Adrenal gland (tissue), 12 donors: Measurements from ENCODE around the gene ALDOC. TPM values are rescaled to one million over a fixed set of nuclear protein-coding genes. Genes with fewer than 3 reads are reported as not detected.

Experiments used
- DNase-seq, 7 donors: peaks; one replicate each; pipeline ENCODE4 v3.0.0-alpha.2; 2019 to 2020
- H3K27ac ChIP-seq, 5 donors: fragments of 200-600 bp; sonication (generic) in 4 of 5; 1 replicate in 3 of 5; 2 replicates in 2 of 5; pipeline versions ENCODE4 v1.5.1 to v1.8.0; 2016 to 2020; ENCODE audit warnings: mild to moderate bottlenecking in 1 of 5
- H3K27me3 ChIP-seq: fragments of 200-600 bp; 2 replicates; pipeline ENCODE4 v1.8.0; 2021
- H3K36me3 ChIP-seq, 2 donors: fragments of 200-600 bp; replicated peaks in 1 of 2; 1 replicate in 1 of 2; 2 replicates in 1 of 2; pipeline versions ENCODE4 v1.5.1 to v1.8.0; 2018 to 2022
- H3K4me1 ChIP-seq, 2 donors: fragments of 200-600 bp; replicated peaks in 1 of 2; 1 replicate in 1 of 2; 2 replicates in 1 of 2; pipeline versions ENCODE4 v1.5.1 to v1.8.0; 2018 to 2021
- H3K4me3 ChIP-seq, 4 donors: fragments of 200-600 bp; sonication (generic) in 3 of 4; one replicate each; pipeline ENCODE4 v1.5.1; 2016 to 2018
- H3K9me3 ChIP-seq, 3 donors: fragments of 200-600 bp; sonication (generic) in 1 of 3; replicated peaks in 1 of 3; 1 replicate in 2 of 3; 2 replicates in 1 of 3; pipeline versions ENCODE4 v1.5.1 to v1.8.0; 2016 to 2021
- CTCF ChIP-seq, 6 experiments: fragments of 450-650 bp in 4 of 6; fragments of 200-600 bp in 2 of 6; sonication (generic) in 1 of 6; IDR thresholded peaks; 1 replicate in 5 of 6; 2 replicates in 1 of 6; pipeline versions ENCODE4 v1.5.1 to v1.8.0; 2016 to 2021; ENCODE audit warnings: antibody characterized with exemption in 6 of 6, mild to moderate bottlenecking in 2 of 6, moderate library complexity in 1 of 6
- POLR2A ChIP-seq, 2 donors: fragments of 450-650 bp; IDR thresholded peaks; one replicate each; pipeline ENCODE4 v1.6.1; 2017; ENCODE audit warnings: antibody characterized with exemption in 2 of 2, mild to moderate bottlenecking in 2 of 2, moderate library complexity in 1 of 2
- WGBS, 4 donors: extraction: QIAGEN DNeasy Blood & Tissue Kit in 2 of 4; methylation state at CpG; one replicate each; pipeline versions ENCODE4 v1.1.5 to v1.1.7; 2013 to 2017; 5-methylcytosine and 5-hydroxymethylcytosine counted together
- intact Hi-C, 2 donors: fragments of 100-400 bp; cut with DNase I; formaldehyde crosslinking; loops; one replicate each; pipeline versions ENCODE4 v1.14.1 to v1.15.0; 2022 to 2023
- polyA plus RNA-seq, 3 donors: library from polyadenylated mRNA; stranded (reverse); fragments of 200-250 nt in 2 of 3; fragments of 350-450 nt in 1 of 3; fragmentation: Illumina TruSeq in 1 of 3; extraction: RNeasy Lipid Tissue Mini Kit (QIAGEN cat#74804) in 1 of 3; gene quantifications; one replicate each; pipeline ENCODE4 v1.2.3, GENCODE V29; 2013 to 2014
- total RNA-seq, 9 donors: library from RNA; depleted of rRNA in 4 of 9; stranded (reverse); fragments of >200 nt in 4 of 9; fragments of 120-200 nt in 1 of 9; fragmentation: NEBNext Ultra II Directional in 1 of 9; extraction: Animal tissue kit (Norgen Biotek cat#: 25700) in 1 of 9; gene quantifications; one replicate each; pipeline versions ENCODE4 v1.1.0 to v1.2.4, GENCODE V29; 2013 to 2023
- donor health status: healthy with polysubstance abuse.
- donor health status: Bipolar disorder and iron deficiency.
- donor health status: DM: yes; HTN: yes; CAD: no.
- donor health status: DM: no; HTN: no; CAD: no.
- donor health status: DM: no; HTN: no; CAD: no.
- donor health status: DM: yes; HTN: yes; CAD: no.

Gene ALDOC
- total and polyA plus RNA-seq, 12 donors = 6.3 to 65.5 (median 31.7) TPM

GRCh38 chr17:28524476-28525424 is 51.9 kb downstream of the ALDOC start:
- no peaks in the 10 kb centered on the region for H3K36me3 ChIP-seq
- no peaks in the 10 kb centered on the region for H3K4me1 ChIP-seq
- intact Hi-C loops = no loop called here
- no peaks in the 10 kb centered on the region for H3K27me3 ChIP-seq
- 72 to 87% (median 86%) methylated on average over 3 to 25 of the region's 25 CpGs for WGBS, 4 donors
- H3K9me3 ChIP-seq = no peaks in the 10 kb centered on the region
- H3K4me3 ChIP-seq = no peak overlapping the region
- TF ChIP-seq CTCF (IDR thresholded peaks at IDR 0.05) (no peak), POLR2A (IDR thresholded peaks at IDR 0.05) (no peak)
- no peak for DNase-seq
- no peak overlapping the region for H3K27ac ChIP-seq

- Histone ChIP-seq H3K36me3 (no peaks in the 10 kb centered on the region), H3K27ac (no peak overlapping the region), H3K4me3 (no peak overlapping the region), H3K9me3 (no peaks in the 10 kb centered on the region), H3K4me1 (no peaks in the 10 kb centered on the region), H3K27me3 (no peaks in the 10 kb centered on the region)
- intact Hi-C loops = no loop called here
- no peak for DNase-seq
- WGBS, 4 donors = 73 to 88% (median 84%) methylated on average over 2 to 15 of the region's 15 CpGs
- no peak for TF ChIP-seq CTCF (IDR thresholded peaks at IDR 0.05)
- TF ChIP-seq POLR2A (IDR thresholded peaks at IDR 0.05) = no peak
Measured at GRCh38 chr17:28523876-28524275, 52.8 kb downstream of the ALDOC start.

GRCh38 chr17:28523186-28523585 is 53.5 kb downstream of the ALDOC start:
- Histone ChIP-seq H3K27me3 (no peaks in the 10 kb centered on the region), H3K36me3 (no peaks in the 10 kb centered on the region), H3K4me1 (no peaks in the 10 kb centered on the region), H3K27ac (no peak overlapping the region), H3K4me3 (no peak overlapping the region), H3K9me3 (no peaks in the 10 kb centered on the region)
- DNase-seq = no peak
- TF ChIP-seq POLR2A (IDR thresholded peaks at IDR 0.05) (no peak), CTCF (IDR thresholded peaks at IDR 0.05) (no peak)
- intact Hi-C loops = no loop called here
- 82 to 93% (median 89%) methylated on average over 3 to 6 of the region's 6 CpGs for WGBS, 4 donors

Other genes starting within 250 kb of the ALDOC start
- gene IFT20, start 241.4 kb downstream of the ALDOC start, total RNA-seq = 10 to 100 TPM; 24.5 to 69.5 (median 40.9) TPM
- 100 to 1,000 TPM in 1 of 3 donors, 10 to 100 TPM in 2; 26.0 to 100 (median 78.7) TPM for gene IFT20, start 241.4 kb downstream of the ALDOC start, polyA plus RNA-seq
- gene TNFAIP1, start 241.1 kb downstream of the ALDOC start, total RNA-seq = 10 to 100 TPM; 21.7 to 70.6 (median 41.0) TPM
- gene TNFAIP1, start 241.1 kb downstream of the ALDOC start, polyA plus RNA-seq = 10 to 100 TPM; 17.2 to 32.5 (median 23.8) TPM
- 100 to 1,000 TPM; 154 to 204 (median 175) TPM for gene POLDIP2, start 219.4 kb downstream of the ALDOC start, total RNA-seq
- 100 to 1,000 TPM in 2 of 3 donors, 10 to 100 TPM in 1; 74.2 to 201 (median 111) TPM for gene POLDIP2, start 219.4 kb downstream of the ALDOC start, polyA plus RNA-seq
- not detected for gene SEBOX, start 211.7 kb downstream of the ALDOC start, total RNA-seq
- gene SEBOX, start 211.7 kb downstream of the ALDOC start, polyA plus RNA-seq = not detected
- 100 to 1,000 TPM in 8 of 9 donors, 1 to 10 TPM in 1; 5.5 to 470 (median 220) TPM for gene VTN, start 206.6 kb downstream of the ALDOC start, total RNA-seq
- 100 to 1,000 TPM in 2 of 3 donors, 10 to 100 TPM in 1; 69.9 to 184 (median 122) TPM for gene VTN, start 206.6 kb downstream of the ALDOC start, polyA plus RNA-seq
- 10 to 100 TPM in 8 of 9 donors, 1 to 10 TPM in 1; 5.8 to 40.0 (median 24.9) TPM for gene SARM1, start 205.2 kb downstream of the ALDOC start, total RNA-seq
- gene SARM1, start 205.2 kb downstream of the ALDOC start, polyA plus RNA-seq = 10 to 100 TPM; 10.8 to 22.6 (median 16.0) TPM
- 10 to 100 TPM; 11.9 to 79.8 (median 49.0) TPM for gene SLC46A1, start 170.7 kb downstream of the ALDOC start, total RNA-seq
- 100 to 1,000 TPM in 1 of 3 donors, 10 to 100 TPM in 2; 13.3 to 104 (median 15.4) TPM for gene SLC46A1, start 170.7 kb downstream of the ALDOC start, polyA plus RNA-seq
- 1 to 10 TPM in 1 of 9 donors, not detected in 8; 1.6 TPM for gene SLC13A2, start 103.3 kb downstream of the ALDOC start, total RNA-seq
- under 1 TPM in 2 of 3 donors, not detected in 1; 0.03 to 0.05 TPM for gene SLC13A2, start 103.3 kb downstream of the ALDOC start, polyA plus RNA-seq
- gene FOXN1, start 70.5 kb downstream of the ALDOC start, total RNA-seq = under 1 TPM in 1 of 9 donors, not detected in 8; 0.06 TPM
- gene FOXN1, start 70.5 kb downstream of the ALDOC start, polyA plus RNA-seq = not detected
- gene UNC119, start 24.3 kb downstream of the ALDOC start, total RNA-seq = 10 to 100 TPM; 26.7 to 80.8 (median 41.3) TPM
- gene UNC119, start 24.3 kb downstream of the ALDOC start, polyA plus RNA-seq = 10 to 100 TPM; 28.3 to 47.7 (median 36.1) TPM
- gene PIGS, start 5.4 kb downstream of the ALDOC start, total RNA-seq = 10 to 100 TPM; 44.5 to 73.0 (median 58.7) TPM
- 10 to 100 TPM in 2 of 3 donors, 1 to 10 TPM in 1; 9.2 to 44.1 (median 12.6) TPM for gene PIGS, start 5.4 kb downstream of the ALDOC start, polyA plus RNA-seq
- gene SPAG5, start 22.1 kb upstream of the ALDOC start, total RNA-seq = 10 to 100 TPM in 1 of 9 donors, 1 to 10 TPM in 7, under 1 TPM in 1; 0.97 to 35.6 (median 3.9) TPM
- gene SPAG5, start 22.1 kb upstream of the ALDOC start, polyA plus RNA-seq = 10 to 100 TPM in 2 of 3 donors, 1 to 10 TPM in 1; 4.3 to 27.5 (median 13.4) TPM
- 10 to 100 TPM in 2 of 9 donors, 1 to 10 TPM in 7; 1.1 to 12.3 (median 5.2) TPM for gene RSKR, start 37.3 kb upstream of the ALDOC start, total RNA-seq
- 10 to 100 TPM in 1 of 3 donors, 1 to 10 TPM in 2; 2.7 to 12.2 (median 4.3) TPM for gene RSKR, start 37.3 kb upstream of the ALDOC start, polyA plus RNA-seq
- 100 to 1,000 TPM in 8 of 9 donors, 10 to 100 TPM in 1; 93.1 to 228 (median 139) TPM for gene BLTP2, start 68.3 kb upstream of the ALDOC start, total RNA-seq
- gene BLTP2, start 68.3 kb upstream of the ALDOC start, polyA plus RNA-seq = 100 to 1,000 TPM in 1 of 3 donors, 10 to 100 TPM in 2; 27.8 to 137 (median 29.9) TPM
- 100 to 1,000 TPM in 3 of 9 donors, 10 to 100 TPM in 6; 58.5 to 195 (median 84.8) TPM for gene SDF2, start 85.0 kb upstream of the ALDOC start, total RNA-seq
- 100 to 1,000 TPM in 1 of 3 donors, 10 to 100 TPM in 2; 50.6 to 121 (median 52.7) TPM for gene SDF2, start 85.0 kb upstream of the ALDOC start, polyA plus RNA-seq
- 100 to 1,000 TPM in 1 of 9 donors, 10 to 100 TPM in 8; 48.1 to 125 (median 68.5) TPM for gene SUPT6H, start 85.3 kb upstream of the ALDOC start, total RNA-seq
- 10 to 100 TPM; 58.9 to 76.4 (median 74.2) TPM for gene SUPT6H, start 85.3 kb upstream of the ALDOC start, polyA plus RNA-seq
- gene PROCA1, start 135.0 kb upstream of the ALDOC start, total RNA-seq = 1 to 10 TPM in 4 of 9 donors, under 1 TPM in 4, not detected in 1; 0.61 to 3.2 (median 1.6) TPM
- 1 to 10 TPM in 2 of 3 donors, under 1 TPM in 1; 0.75 to 8.8 (median 3.8) TPM for gene PROCA1, start 135.0 kb upstream of the ALDOC start, polyA plus RNA-seq
- 100 to 1,000 TPM; 111 to 332 (median 150) TPM for gene RAB34, start 141.0 kb upstream of the ALDOC start, total RNA-seq
- gene RAB34, start 141.0 kb upstream of the ALDOC start, polyA plus RNA-seq = 100 to 1,000 TPM; 114 to 195 (median 139) TPM
- 1,000 to 10,000 TPM in 5 of 9 donors, 100 to 1,000 TPM in 4; 135 to 1,266 (median 1,139) TPM for gene RPL23A, start 143.1 kb upstream of the ALDOC start, total RNA-seq
- gene RPL23A, start 143.1 kb upstream of the ALDOC start, polyA plus RNA-seq = 100 to 1,000 TPM; 523 to 901 (median 672) TPM
- 10 to 100 TPM in 2 of 9 donors, 1 to 10 TPM in 6, under 1 TPM in 1; 0.52 to 13.0 (median 5.6) TPM for gene TLCD1, start 149.3 kb upstream of the ALDOC start, total RNA-seq
- 10 to 100 TPM in 1 of 3 donors, 1 to 10 TPM in 2; 3.9 to 18.8 (median 6.8) TPM for gene TLCD1, start 149.3 kb upstream of the ALDOC start, polyA plus RNA-seq
- gene NEK8, start 151.9 kb upstream of the ALDOC start, total RNA-seq = 10 to 100 TPM in 1 of 9 donors, 1 to 10 TPM in 7, under 1 TPM in 1; 0.54 to 11.9 (median 6.1) TPM
- 10 to 100 TPM in 1 of 3 donors, 1 to 10 TPM in 2; 6.0 to 10.8 (median 6.6) TPM for gene NEK8, start 151.9 kb upstream of the ALDOC start, polyA plus RNA-seq
- 10 to 100 TPM in 8 of 9 donors, 1 to 10 TPM in 1; 8.2 to 50.5 (median 23.0) TPM for gene TRAF4, start 167.1 kb upstream of the ALDOC start, total RNA-seq
- 10 to 100 TPM; 13.0 to 22.7 (median 17.9) TPM for gene TRAF4, start 167.1 kb upstream of the ALDOC start, polyA plus RNA-seq